Activated CD8-positive, alpha-beta T cell treated with anti-CD3 and anti-CD28 coated beads for 36 hours (primary cell): ENCODE measurements around the gene OR6J1. TPM values are rescaled to one million over a fixed set of nuclear protein-coding genes. Genes with fewer than 3 reads are reported as not detected.
"Not testable (repeated sequence)": the region's sequence is repeated elsewhere in the genome, so short reads cannot be mapped to it uniquely, and the experiment has no call there.

Source experiments
- ATAC-seq: fragments of 200-7000 bp; cut with Tn5 transposase; one replicate; pipeline ENCODE4 v1.10.0; 2021; ENCODE audit warnings: mild to moderate bottlenecking, moderate library complexity
- CTCF ChIA-PET: fragments of 350-600 bp; sonication (Branson Sonifier 250); formaldehyde crosslinking; loops from one replicate; lab custom pipeline; 2021; ENCODE audit warnings: antibody characterized with exemption; lab: Charles Lee
- POLR2A ChIA-PET: fragments of 350-600 bp; sonication (Branson Sonifier 250); formaldehyde crosslinking; loops from one replicate; lab custom pipeline; 2021; ENCODE audit warnings: antibody characterized with exemption; lab: Charles Lee
- DNase-seq: peaks from one replicate; pipeline ENCODE4 v3.0.0-alpha.2; 2020
- H3K27ac Mint-ChIP-seq: one replicate; pipeline ENCODE4 v1.8.0; 2021; ENCODE audit warnings: mild to moderate bottlenecking, mixed read lengths
- H3K27me3 Mint-ChIP-seq: one replicate; pipeline ENCODE4 v1.8.0; 2021; ENCODE audit warnings: mixed read lengths
- H3K36me3 Mint-ChIP-seq: one replicate; pipeline ENCODE4 v1.8.0; 2021; ENCODE audit warnings: low read depth, mixed read lengths
- H3K4me1 Mint-ChIP-seq: one replicate; pipeline ENCODE4 v1.8.0; 2021; ENCODE audit warnings: low read depth, mixed read lengths
- H3K4me3 Mint-ChIP-seq: one replicate; pipeline ENCODE4 v1.8.0; 2021; ENCODE audit warnings: mild to moderate bottlenecking, moderate library complexity, mixed read lengths
- H3K9me3 Mint-ChIP-seq: one replicate; pipeline ENCODE4 v1.8.0; 2021; ENCODE audit warnings: mixed read lengths
- intact Hi-C: fragments of 100-400 bp; cut with micrococcal nuclease; formaldehyde crosslinking; loops from one replicate; pipeline ENCODE4 v1.10.0; 2022
- total RNA-seq, 2 experiments: library from RNA; stranded (reverse); gene quantifications; one replicate each; pipeline ENCODE4 v1.2.3, GENCODE V29; 2021
- TF ChIP-seq, protein P1 (sequence below): fragments of 200-600 bp; IDR thresholded peaks from one replicate; pipeline ENCODE4 v1.8.0; 2022; ENCODE audit warnings: antibody characterized with exemption, mild to moderate bottlenecking

OR6J1 gene
- total RNA-seq, 2 experiments from 2014 or later: not detected

DNA sequence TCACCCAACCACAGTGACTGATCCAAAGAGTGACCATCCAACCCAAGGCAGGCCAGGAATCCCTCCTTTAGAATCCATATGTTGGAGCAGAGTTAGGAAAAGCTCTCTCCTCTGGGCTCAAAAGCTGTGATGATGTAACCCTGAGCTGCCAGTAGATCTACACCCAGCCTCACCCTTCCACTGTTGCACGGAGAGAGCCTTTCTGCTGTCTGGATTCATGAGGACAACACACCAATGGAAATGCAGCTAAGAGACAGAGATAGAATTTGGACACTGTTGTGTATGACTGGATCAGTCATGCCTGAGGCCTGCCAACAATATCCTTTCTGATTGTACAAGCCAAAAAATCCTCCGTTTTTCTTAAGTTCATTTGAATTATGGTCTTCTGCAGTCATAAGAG is 4.4 kb upstream of the OR6J1 start:
- ChIA-PET CTCF (interaction anchor here (0.8 to 1.9 kb wide), 8 partner anchors 10 to 900 kb away, joined by 3 to 22 read pairs (median 4); no protein-coding TSS in a partner anchor), POLR2A (interaction anchor here (1.2 kb wide), 1 partner anchor 91 kb away, joined by 3 read pairs; no protein-coding TSS in a partner anchor)
- no peak overlapping the region for H3K27ac Mint-ChIP-seq
- TF ChIP-seq, protein P1, sequence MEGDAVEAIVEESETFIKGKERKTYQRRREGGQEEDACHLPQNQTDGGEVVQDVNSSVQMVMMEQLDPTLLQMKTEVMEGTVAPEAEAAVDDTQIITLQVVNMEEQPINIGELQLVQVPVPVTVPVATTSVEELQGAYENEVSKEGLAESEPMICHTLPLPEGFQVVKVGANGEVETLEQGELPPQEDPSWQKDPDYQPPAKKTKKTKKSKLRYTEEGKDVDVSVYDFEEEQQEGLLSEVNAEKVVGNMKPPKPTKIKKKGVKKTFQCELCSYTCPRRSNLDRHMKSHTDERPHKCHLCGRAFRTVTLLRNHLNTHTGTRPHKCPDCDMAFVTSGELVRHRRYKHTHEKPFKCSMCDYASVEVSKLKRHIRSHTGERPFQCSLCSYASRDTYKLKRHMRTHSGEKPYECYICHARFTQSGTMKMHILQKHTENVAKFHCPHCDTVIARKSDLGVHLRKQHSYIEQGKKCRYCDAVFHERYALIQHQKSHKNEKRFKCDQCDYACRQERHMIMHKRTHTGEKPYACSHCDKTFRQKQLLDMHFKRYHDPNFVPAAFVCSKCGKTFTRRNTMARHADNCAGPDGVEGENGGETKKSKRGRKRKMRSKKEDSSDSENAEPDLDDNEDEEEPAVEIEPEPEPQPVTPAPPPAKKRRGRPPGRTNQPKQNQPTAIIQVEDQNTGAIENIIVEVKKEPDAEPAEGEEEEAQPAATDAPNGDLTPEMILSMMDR: no peak
- intact Hi-C loops: no loop called here
- peaks cover 5% of the 10 kb centered on the region for H3K4me1 Mint-ChIP-seq
- no peaks in the 10 kb centered on the region for H3K9me3 Mint-ChIP-seq
- H3K27me3 Mint-ChIP-seq: peaks cover 2% of the 10 kb centered on the region
- ATAC-seq: no peak
- no peak overlapping the region for H3K4me3 Mint-ChIP-seq
- no peak for DNase-seq
- H3K36me3 Mint-ChIP-seq: no peaks in the 10 kb centered on the region

- ChIA-PET POLR2A (interaction anchor here (0.7 kb wide), 1 partner anchor 34 kb away, joined by 3 read pairs; no protein-coding TSS in a partner anchor), CTCF (interaction anchor here (0.9 to 2.2 kb wide), 5 partner anchors 13 to 879 kb away, joined by 3 to 15 read pairs (median 4); partner anchors contain the start of gene DAD1)
- TF ChIP-seq, protein P1: no peak
- Mint-ChIP-seq H3K4me3 (no peak overlapping the region), H3K27me3 (peaks cover 2% of the 10 kb centered on the region), H3K4me1 (peaks cover 5% of the 10 kb centered on the region), H3K36me3 (no peaks in the 10 kb centered on the region), H3K27ac (peak overlapping the region; percentile 36), H3K9me3 (no peaks in the 10 kb centered on the region)
- intact Hi-C loops: no loop called here
- ATAC-seq (no peak), DNase-seq (no peak)
Measured at GRCh38 chr14:22646570-22647254, 2.6 kb upstream of the OR6J1 start.

DNA sequence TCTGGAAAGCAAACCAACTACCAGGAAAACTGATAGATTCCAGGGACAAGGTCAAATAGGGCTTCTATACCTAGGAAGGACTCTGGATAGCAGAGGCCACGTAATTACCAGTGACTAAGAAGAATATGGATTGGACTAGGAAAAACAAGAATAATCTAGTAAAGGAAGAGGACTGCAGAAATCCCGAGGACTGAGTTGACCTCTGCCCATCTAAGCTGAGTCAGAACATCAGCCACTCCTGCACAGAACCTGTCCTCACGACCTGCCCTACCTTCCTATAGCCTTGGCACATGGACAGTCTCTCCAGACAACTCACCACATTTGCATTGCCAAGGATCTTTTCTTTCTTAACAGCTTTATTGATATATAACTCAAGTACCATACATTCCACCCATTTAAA is 2.3 kb downstream of the OR6J1 start:
- intact Hi-C loops: no loop called here
- POLR2A ChIA-PET: interaction anchor here (1.0 kb wide), 1 partner anchor 71 kb away, joined by 3 read pairs; no protein-coding TSS in a partner anchor
- H3K36me3 Mint-ChIP-seq: no peaks in the 10 kb centered on the region
- H3K4me1 Mint-ChIP-seq: peaks cover 5% of the 10 kb centered on the region
- H3K27ac Mint-ChIP-seq: no peak overlapping the region
- no peaks in the 10 kb centered on the region for H3K9me3 Mint-ChIP-seq
- CTCF ChIA-PET: interaction anchor here (1.4 to 2.9 kb wide), 3 partner anchors 12 to 85 kb away, joined by 3 to 19 read pairs (median 5); no protein-coding TSS in a partner anchor
- ATAC-seq: no peak
- no peak for DNase-seq
- TF ChIP-seq, protein P1: no peak
- no peaks in the 10 kb centered on the region for H3K27me3 Mint-ChIP-seq
- H3K4me3 Mint-ChIP-seq: no peak overlapping the region

DNA sequence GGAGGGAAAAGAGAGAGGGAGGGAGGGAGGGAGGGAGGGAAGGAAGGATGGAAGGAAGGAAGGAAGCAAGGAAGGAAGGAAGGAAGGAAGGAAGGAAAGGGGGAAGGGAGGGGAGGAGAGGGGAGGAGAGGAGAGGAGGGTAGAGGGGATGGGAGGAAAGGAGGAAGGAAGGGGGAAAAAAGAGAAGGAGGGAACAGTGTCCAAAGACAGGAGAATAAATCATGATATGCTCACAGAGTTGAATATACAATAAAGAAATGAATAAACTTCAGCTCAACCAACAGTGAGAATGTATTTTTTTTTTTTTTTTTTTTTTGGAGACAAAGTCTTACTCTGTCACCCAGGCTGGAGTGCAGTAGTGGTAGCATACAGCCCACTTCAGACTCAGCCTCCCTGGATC is 4.0 kb downstream of the OR6J1 start:
- H3K36me3 Mint-ChIP-seq: no peaks in the 10 kb centered on the region
- TF ChIP-seq, protein P1: no peak
- intact Hi-C loops: no loop called here
- no peak overlapping the region for H3K4me3 Mint-ChIP-seq
- H3K27ac Mint-ChIP-seq: no peak overlapping the region
- POLR2A ChIA-PET: interaction anchor here (0.8 to 1.2 kb wide), 2 partner anchors 70 to 200 kb away, joined by 3 read pairs; no protein-coding TSS in a partner anchor
- H3K9me3 Mint-ChIP-seq: peaks cover 1% of the 10 kb centered on the region
- no peak for DNase-seq
- no peaks in the 10 kb centered on the region for H3K27me3 Mint-ChIP-seq
- CTCF ChIA-PET: interaction anchor here (0.6 to 2.9 kb wide), 2 partner anchors 48 to 70 kb away, joined by 3 to 19 read pairs; no protein-coding TSS in a partner anchor
- ATAC-seq: no peak
- no peaks in the 10 kb centered on the region for H3K4me1 Mint-ChIP-seq

GRCh38 chr14:22635980-22636379 is 8.2 kb downstream of the OR6J1 start:
- ATAC-seq, H3K4me1 Mint-ChIP-seq, H3K27me3 Mint-ChIP-seq, H3K36me3 Mint-ChIP-seq, DNase-seq, intact Hi-C loops, H3K4me3 Mint-ChIP-seq, H3K27ac Mint-ChIP-seq, POLR2A ChIA-PET, H3K9me3 Mint-ChIP-seq: not testable (repeated sequence)
- CTCF ChIA-PET: interaction anchor here (0.7 to 0.9 kb wide), 2 partner anchors 66 to 79 kb away, joined by 3 read pairs; no protein-coding TSS in a partner anchor
